ENCODE data around the gene GRID2. TPM values are rescaled to one million over a fixed set of nuclear protein-coding genes. Genes with fewer than 3 reads are reported as not detected.

Gene GRID2
- total and polyA plus RNA-seq, 4 donors, result under 0.01 to 0.02 TPM; not detected in 2

- 76% methylated on average over 2 of the region's 2 CpGs for WGBS
- H3K27me3 ChIP-seq (ENCODE audit: control insufficient read depth in 4 of 4, insufficient read depth in 4 of 4, low read length in 3 of 4), result peaks cover 0 to 3% (median 0%) of the 10 kb centered on the region in 4 donors
Observed at GRCh38 chr4:93466446-93466845, 1162.7 kb downstream of the GRID2 start.

GRCh38 chr4:93467484-93468155, 1163.9 kb downstream of the GRID2 start:
- Histone ChIP-seq H3K9ac (ENCODE audit: low read depth in 1 of 2, low read length in 2 of 2) (no peak overlapping the region), H3K4me3 (ENCODE audit: low read depth in 1 of 3, low read length in 3 of 3) (no peak overlapping the region), H3K9me3 (ENCODE audit: control insufficient read depth in 4 of 4, low read length in 3 of 4) (no peaks in the 10 kb centered on the region), H3K4me1 (ENCODE audit: control insufficient read depth in 4 of 4, insufficient read depth in 4 of 4, low read length in 3 of 4) (no peaks in the 10 kb centered on the region), H3K36me3 (ENCODE audit: control insufficient read depth in 4 of 4, insufficient read depth in 3 of 4, low read depth in 1 of 4, low read length in 3 of 4) (no peaks in the 10 kb centered on the region), H3K27me3 (ENCODE audit: control insufficient read depth in 4 of 4, insufficient read depth in 4 of 4, low read length in 3 of 4) (peaks cover 0 to 3% (median 0%) of the 10 kb centered on the region in 4 donors), H3K27ac (ENCODE audit: low read depth in 1 of 2, low read length in 2 of 2) (no peak overlapping the region)
- 80% methylated on average over 1 of the region's 1 CpG for WGBS
- no peak for DNase-seq (ENCODE audit: low spot score)
- TF ChIP-seq YY1 (IDR thresholded peaks at IDR 0.05), result no peak
- no peak for TF ChIP-seq GABPA (IDR thresholded peaks at IDR 0.05 in 1 of 2, conservative IDR thresholded peaks at IDR 0.05 in 1 of 2)
- no peak for TF ChIP-seq JUND (IDR thresholded peaks at IDR 0.05)
- TF ChIP-seq CTCF (IDR thresholded peaks at IDR 0.05; ENCODE audit: low read depth, low read length, missing input control), result no peak
- no peak for TF ChIP-seq SP1 (IDR thresholded peaks at IDR 0.05)
- TF ChIP-seq HNF4A (conservative IDR thresholded peaks at IDR 0.05), result no peak
- TF ChIP-seq ATF3 (IDR thresholded peaks at IDR 0.05), result no peak
- TF ChIP-seq EGR1 (IDR thresholded peaks at IDR 0.05; ENCODE audit: low read depth in 2 of 2), result no peak
- no peak for TF ChIP-seq REST (IDR thresholded peaks at IDR 0.05)
- no peak for TF ChIP-seq RAD21 (IDR thresholded peaks at IDR 0.05)
- TF ChIP-seq RXRA (IDR thresholded peaks at IDR 0.05), result no peak
- TF ChIP-seq ZBTB33 (IDR thresholded peaks at IDR 0.05), result no peak
- no peak for TF ChIP-seq TAF1 (conservative IDR thresholded peaks at IDR 0.05)
- no peak for TF ChIP-seq FOXA1 (IDR thresholded peaks at IDR 0.05)
- TF ChIP-seq FOXA2 (IDR thresholded peaks at IDR 0.05), result no peak
- TF ChIP-seq HNF4G (IDR thresholded peaks at IDR 0.05), result no peak

More at GRCh38 chr4:93466446-93466845, 1162.7 kb downstream of the GRID2 start:
- Histone ChIP-seq H3K9me3 (ENCODE audit: control insufficient read depth in 4 of 4, low read length in 3 of 4) (no peaks in the 10 kb centered on the region), H3K9ac (ENCODE audit: low read depth in 1 of 2, low read length in 2 of 2) (no peak overlapping the region), H3K36me3 (ENCODE audit: control insufficient read depth in 4 of 4, insufficient read depth in 3 of 4, low read depth in 1 of 4, low read length in 3 of 4) (no peaks in the 10 kb centered on the region), H3K27ac (ENCODE audit: low read depth in 1 of 2, low read length in 2 of 2) (no peak overlapping the region), H3K4me1 (ENCODE audit: control insufficient read depth in 4 of 4, insufficient read depth in 4 of 4, low read length in 3 of 4) (no peaks in the 10 kb centered on the region), H3K4me3 (ENCODE audit: low read depth in 1 of 3, low read length in 3 of 3) (no peak overlapping the region)
- DNase-seq (ENCODE audit: low spot score), result no peak
- no peak for TF ChIP-seq RAD21 (IDR thresholded peaks at IDR 0.05)
- no peak for TF ChIP-seq REST (IDR thresholded peaks at IDR 0.05)
- TF ChIP-seq JUND (IDR thresholded peaks at IDR 0.05), result no peak
- no peak for TF ChIP-seq SP1 (IDR thresholded peaks at IDR 0.05)

Data from liver (tissue), 9 donors.